ENCODE results near the gene EAF1. TPM values are rescaled to one million over a fixed set of nuclear protein-coding genes. Genes with fewer than 3 reads are reported as not detected.

Gene EAF1
- total RNA-seq, 2 experiments from 2014 or later: 21.6 to 23.8 TPM

DNA sequence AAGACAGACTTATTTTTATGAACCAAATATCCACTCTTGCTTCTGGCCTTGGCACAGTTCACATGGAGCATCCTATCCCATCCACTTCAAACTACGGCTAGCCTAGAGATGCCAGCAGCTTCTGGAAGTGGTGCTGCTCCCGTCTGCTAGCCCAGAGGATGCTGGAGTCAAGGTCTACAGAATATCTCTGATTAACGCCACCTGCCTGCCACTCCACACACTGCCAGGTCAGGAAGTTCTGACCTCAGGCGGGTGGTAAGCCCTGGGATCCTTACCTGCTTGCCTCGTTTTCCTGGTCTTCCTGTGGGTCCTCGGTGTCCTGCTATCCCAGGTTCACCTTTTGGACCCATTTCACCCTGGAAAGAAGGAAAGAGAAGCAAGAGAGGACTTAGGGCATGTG lies 42.9 kb downstream of the EAF1 start:
- peak; percentile 37 for DNase-seq (ENCODE audit: low spot score)
- POLR2A ChIA-PET: interaction anchor here (0.7 to 1.1 kb wide), 2 partner anchors 18 to 266 kb away, joined by 3 read pairs; no protein-coding TSS in a partner anchor
- TF ChIP-seq EZH2phosphoT487 (IDR thresholded peaks at IDR 0.05; ENCODE audit: borderline replicate concordance, low read depth, low read length): no peak
- TF ChIP-seq, protein P1, sequence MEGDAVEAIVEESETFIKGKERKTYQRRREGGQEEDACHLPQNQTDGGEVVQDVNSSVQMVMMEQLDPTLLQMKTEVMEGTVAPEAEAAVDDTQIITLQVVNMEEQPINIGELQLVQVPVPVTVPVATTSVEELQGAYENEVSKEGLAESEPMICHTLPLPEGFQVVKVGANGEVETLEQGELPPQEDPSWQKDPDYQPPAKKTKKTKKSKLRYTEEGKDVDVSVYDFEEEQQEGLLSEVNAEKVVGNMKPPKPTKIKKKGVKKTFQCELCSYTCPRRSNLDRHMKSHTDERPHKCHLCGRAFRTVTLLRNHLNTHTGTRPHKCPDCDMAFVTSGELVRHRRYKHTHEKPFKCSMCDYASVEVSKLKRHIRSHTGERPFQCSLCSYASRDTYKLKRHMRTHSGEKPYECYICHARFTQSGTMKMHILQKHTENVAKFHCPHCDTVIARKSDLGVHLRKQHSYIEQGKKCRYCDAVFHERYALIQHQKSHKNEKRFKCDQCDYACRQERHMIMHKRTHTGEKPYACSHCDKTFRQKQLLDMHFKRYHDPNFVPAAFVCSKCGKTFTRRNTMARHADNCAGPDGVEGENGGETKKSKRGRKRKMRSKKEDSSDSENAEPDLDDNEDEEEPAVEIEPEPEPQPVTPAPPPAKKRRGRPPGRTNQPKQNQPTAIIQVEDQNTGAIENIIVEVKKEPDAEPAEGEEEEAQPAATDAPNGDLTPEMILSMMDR (conservative IDR thresholded peaks at IDR 0.05; ENCODE audit: low read length): peak; percentile 69

DNA sequence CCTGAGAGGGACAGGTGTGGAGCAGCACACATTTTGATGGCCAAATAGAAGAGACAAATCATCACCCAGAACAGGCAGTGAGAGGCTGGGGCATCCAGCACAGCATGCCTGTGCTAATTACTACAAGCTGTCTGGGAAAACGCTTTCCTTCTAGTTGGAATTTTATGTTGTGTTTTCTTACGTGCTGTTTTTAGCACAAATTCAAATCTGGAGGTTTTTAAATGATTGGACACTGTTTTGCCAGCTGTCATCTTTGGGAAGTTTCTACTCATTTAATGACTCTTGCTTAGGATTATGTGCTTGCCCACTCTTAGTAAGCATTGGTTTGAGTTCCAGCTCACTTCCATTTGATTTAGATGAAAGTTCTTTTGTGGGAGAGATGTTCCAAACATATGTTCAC lies 43.5 kb downstream of the EAF1 start:
- Histone ChIP-seq H3K79me2 (ENCODE audit: insufficient read depth, low read depth, low read length) (no peaks in the 10 kb centered on the region), H3K4me3 (ENCODE audit: low read depth, low read length, poor library complexity, severe bottlenecking) (no peak overlapping the region), H3K4me2 (ENCODE audit: low read length) (no peak overlapping the region), H3K9me3 (ENCODE audit: low read length) (no peaks in the 10 kb centered on the region), H3K9me2 (ENCODE audit: insufficient read depth, low read length) (no peaks in the 10 kb centered on the region), H3K27ac (ENCODE audit: low read depth, low read length, poor library complexity, severe bottlenecking) (no peak overlapping the region), H3K4me1 (ENCODE audit: insufficient read depth, low read length, poor library complexity, severe bottlenecking) (no peaks in the 10 kb centered on the region), H4K20me1 (ENCODE audit: insufficient read depth, low read length) (no peaks in the 10 kb centered on the region), H3K36me3 (ENCODE audit: insufficient read depth, low read length) (no peaks in the 10 kb centered on the region), H2AFZ (ENCODE audit: low read length) (no peak overlapping the region)
- no TSS peak for BruUV-seq (replicated peaks)
- TF ChIP-seq, protein P1 (conservative IDR thresholded peaks at IDR 0.05; ENCODE audit: low read length): no peak
- TF ChIP-seq EZH2phosphoT487 (IDR thresholded peaks at IDR 0.05; ENCODE audit: borderline replicate concordance, low read depth, low read length): no peak
- intact Hi-C loops (cut with micrococcal nuclease; ENCODE audit: unreplicated experiment): no loop called here
- ChIA-PET POLR2A (interaction anchor here (0.6 kb wide), 1 partner anchor 234 kb away, joined by 3 read pairs; no protein-coding TSS in a partner anchor), CTCF (ENCODE audit: unreplicated experiment) (no interaction called here)
- no peak for DNase-seq (ENCODE audit: low spot score)

More for the DNA sequence above, 42.9 kb downstream of the EAF1 start:
- Histone ChIP-seq H3K4me2 (ENCODE audit: low read length) (no peak overlapping the region), H4K20me1 (ENCODE audit: insufficient read depth, low read length) (no peaks in the 10 kb centered on the region), H3K9me2 (ENCODE audit: insufficient read depth, low read length) (no peaks in the 10 kb centered on the region), H3K27ac (ENCODE audit: low read depth, low read length, poor library complexity, severe bottlenecking) (no peak overlapping the region), H2AFZ (ENCODE audit: low read length) (no peak overlapping the region), H3K9me3 (ENCODE audit: low read length) (no peaks in the 10 kb centered on the region), H3K36me3 (ENCODE audit: insufficient read depth, low read length) (no peaks in the 10 kb centered on the region), H3K4me1 (ENCODE audit: insufficient read depth, low read length, poor library complexity, severe bottlenecking) (no peaks in the 10 kb centered on the region), H3K4me3 (ENCODE audit: low read depth, low read length, poor library complexity, severe bottlenecking) (no peak overlapping the region), H3K79me2 (ENCODE audit: insufficient read depth, low read depth, low read length) (no peaks in the 10 kb centered on the region)
- CTCF ChIA-PET (ENCODE audit: unreplicated experiment): no interaction called here
- intact Hi-C loops (cut with micrococcal nuclease; ENCODE audit: unreplicated experiment): no loop called here
- BruUV-seq (replicated peaks): no TSS peak

DNA sequence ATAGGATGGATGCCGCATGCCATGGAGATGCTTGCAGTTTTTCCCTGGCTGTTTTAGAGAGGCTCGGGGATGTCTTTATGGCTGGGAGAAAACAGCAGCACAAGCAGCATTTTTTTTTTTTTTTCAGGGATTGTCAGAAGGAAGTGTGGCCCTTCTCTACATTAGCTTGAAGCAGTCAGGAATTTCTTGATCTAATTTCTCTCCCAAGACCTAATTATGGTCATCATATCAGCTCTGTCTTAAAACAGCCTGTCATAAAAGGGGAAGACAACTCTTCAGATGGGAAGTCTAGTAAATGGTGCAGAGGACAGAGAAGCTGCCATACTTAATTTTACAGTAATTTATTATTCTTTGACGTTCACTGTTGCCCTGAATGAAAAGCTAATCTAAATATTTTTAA lies 44.5 kb downstream of the EAF1 start:
- H3K4me3 ChIP-seq (ENCODE audit: low read depth, low read length, poor library complexity, severe bottlenecking): no peak overlapping the region
- BruUV-seq (replicated peaks): no TSS peak
- H3K79me2 ChIP-seq (ENCODE audit: insufficient read depth, low read depth, low read length): no peaks in the 10 kb centered on the region
- no peaks in the 10 kb centered on the region for H3K9me3 ChIP-seq (ENCODE audit: low read length)
- CTCF ChIA-PET (ENCODE audit: unreplicated experiment): no interaction called here
- no peak overlapping the region for H3K4me2 ChIP-seq (ENCODE audit: low read length)
- H3K4me1 ChIP-seq (ENCODE audit: insufficient read depth, low read length, poor library complexity, severe bottlenecking): no peaks in the 10 kb centered on the region
- H3K9me2 ChIP-seq (ENCODE audit: insufficient read depth, low read length): no peaks in the 10 kb centered on the region
- DNase-seq (ENCODE audit: low spot score): no peak
- POLR2A ChIA-PET: interaction anchor here (0.6 to 0.7 kb wide), 2 partner anchors 235 to 265 kb away, joined by 3 read pairs; no protein-coding TSS in a partner anchor
- no peaks in the 10 kb centered on the region for H4K20me1 ChIP-seq (ENCODE audit: insufficient read depth, low read length)
- no peak for TF ChIP-seq EZH2phosphoT487 (IDR thresholded peaks at IDR 0.05; ENCODE audit: borderline replicate concordance, low read depth, low read length)
- TF ChIP-seq, protein P1 (conservative IDR thresholded peaks at IDR 0.05; ENCODE audit: low read length): no peak
- intact Hi-C loops (cut with micrococcal nuclease; ENCODE audit: unreplicated experiment): no loop called here
- no peaks in the 10 kb centered on the region for H3K36me3 ChIP-seq (ENCODE audit: insufficient read depth, low read length)
- H2AFZ ChIP-seq (ENCODE audit: low read length): no peak overlapping the region
- no peak overlapping the region for H3K27ac ChIP-seq (ENCODE audit: low read depth, low read length, poor library complexity, severe bottlenecking)

Measured in OCI-LY7 (cell line).